Measurements from ENCODE around the gene CBX6. TPM values are rescaled to one million over a fixed set of nuclear protein-coding genes. Genes with fewer than 3 reads are reported as not detected.

The CBX6 gene
- total and polyA plus RNA-seq, 10 of the 15 experiments (the other 5 are each of a cell fraction or from before 2014, with no cell fraction given) = 3.6 to 142 (median 37.4) TPM

- in situ Hi-C loops (cut with MboI) = no loop called here
- H3K27ac ChIP-seq (ENCODE audit: control insufficient read depth, insufficient read depth) = no peak overlapping the region
- ChIA-PET POLR2A (no interaction called here), RAD21 (ENCODE audit: unreplicated experiment) (no interaction called here), SMC1A (ENCODE audit: uncharacterized antibody, unreplicated experiment) (interaction anchor here (1.0 to 1.2 kb wide), 2 partner anchors 17 to 19 kb away, joined by 3 to 4 read pairs; no protein-coding TSS in a partner anchor), CTCF (interaction anchor here (1.2 to 1.7 kb wide), 3 partner anchors 12 to 13 kb away, joined by 3 to 7 read pairs (median 4); no protein-coding TSS in a partner anchor)
- no peak overlapping the region for H3K9ac ChIP-seq (ENCODE audit: control insufficient read depth, insufficient read depth, low read length)
- FAIRE-seq (no peak), ATAC-seq (peak; percentile 15), DNase-seq (ENCODE audit: low read depth, low spot score) (no peak)
- no peaks in the 10 kb centered on the region; the same call in 1 of the 2 replicates for H3K4me1 ChIP-seq (ENCODE audit: control insufficient read depth, insufficient read depth, low read length)
- WGBS (ENCODE audit: insufficient coverage, insufficient replicate concordance, low lambda C conversion rate, missing lambda C conversion rate) = 54% methylated on average over 8 of the region's 8 CpGs
- intact Hi-C loops (cut with micrococcal nuclease; ENCODE audit: unreplicated experiment) = no loop called here
- H3K4me3 ChIP-seq = no peak overlapping the region
- no peak for TF ChIP-seq IRF5 (IDR thresholded peaks at IDR 0.05; ENCODE audit: borderline replicate concordance)
- no peaks in the 10 kb centered on the region for H4K20me1 ChIP-seq (ENCODE audit: control insufficient read depth, insufficient read depth)
- H3K79me2 ChIP-seq (ENCODE audit: control insufficient read depth, insufficient read depth, low read length) = no peaks in the 10 kb centered on the region
- no peak overlapping the region for H3K4me2 ChIP-seq (ENCODE audit: control insufficient read depth, insufficient read depth)
- H3K36me3 ChIP-seq (ENCODE audit: control insufficient read depth in 2 of 2, insufficient read depth in 2 of 2, low read length in 1 of 2) = no peaks in the 10 kb centered on the region
- H3K9me3 ChIP-seq (replicated peaks; ENCODE audit: control insufficient read depth, insufficient read depth, low read length) = no peaks in the 10 kb centered on the region
- BruUV-seq (replicated peaks) = no TSS peak
- no peak overlapping the region for H2AFZ ChIP-seq (ENCODE audit: control insufficient read depth, low read depth, low read length)
- no peaks in the 10 kb centered on the region for H3K27me3 ChIP-seq (replicated peaks in 1 of 2; ENCODE audit: control insufficient read depth in 2 of 2, insufficient read depth in 2 of 2, low read length in 1 of 2)
These were observed 10.2 kb upstream of the CBX6 start for GRCh38 chr22:38881997-38882879.

- in situ Hi-C loops (cut with MboI) (no loop called here), intact Hi-C loops (cut with micrococcal nuclease; ENCODE audit: unreplicated experiment) (no loop called here)
- ATAC-seq = peak; percentile 24; the same call in 2 of the 3 replicates
- Histone ChIP-seq H3K4me1 (ENCODE audit: control insufficient read depth, insufficient read depth, low read length) (no peaks in the 10 kb centered on the region; the same call in 1 of the 2 replicates), H3K36me3 (ENCODE audit: control insufficient read depth in 2 of 2, insufficient read depth in 2 of 2, low read length in 1 of 2) (no peaks in the 10 kb centered on the region), H2AFZ (ENCODE audit: control insufficient read depth, low read depth, low read length) (peak overlapping the region; percentile 3; the same call in 1 of the 2 replicates), H3K4me3 (no peak overlapping the region), H3K9ac (ENCODE audit: control insufficient read depth, insufficient read depth, low read length) (no peak overlapping the region), H4K20me1 (ENCODE audit: control insufficient read depth, insufficient read depth) (no peaks in the 10 kb centered on the region), H3K27ac (ENCODE audit: control insufficient read depth, insufficient read depth) (no peak overlapping the region), H3K9me3 (replicated peaks; ENCODE audit: control insufficient read depth, insufficient read depth, low read length) (no peaks in the 10 kb centered on the region), H3K27me3 (replicated peaks in 1 of 2; ENCODE audit: control insufficient read depth in 2 of 2, insufficient read depth in 2 of 2, low read length in 1 of 2) (no peaks in the 10 kb centered on the region), H3K79me2 (ENCODE audit: control insufficient read depth, insufficient read depth, low read length) (no peaks in the 10 kb centered on the region), H3K4me2 (ENCODE audit: control insufficient read depth, insufficient read depth) (no peak overlapping the region)
- no TSS peak for BruUV-seq (replicated peaks)
- ChIA-PET CTCF (interaction anchor here (0.6 to 1.7 kb wide), 3 partner anchors 11 to 1321 kb away, joined by 3 to 7 read pairs (median 4); no protein-coding TSS in a partner anchor), RAD21 (ENCODE audit: unreplicated experiment) (no interaction called here), POLR2A (interaction anchor here (0.8 kb wide), 1 partner anchor 9 kb away, joined by 3 read pairs; no protein-coding TSS in a partner anchor), SMC1A (ENCODE audit: uncharacterized antibody, unreplicated experiment) (interaction anchor here (1.0 kb wide), 1 partner anchor 17 kb away, joined by 4 read pairs; no protein-coding TSS in a partner anchor)
- no peak for DNase-seq (ENCODE audit: low read depth, low spot score)
- 16% methylated on average over 9 of the region's 9 CpGs for WGBS (ENCODE audit: insufficient coverage, insufficient replicate concordance, low lambda C conversion rate, missing lambda C conversion rate)
- TF ChIP-seq CTCF (IDR thresholded peaks at IDR 0.05 in 2 of 3, conservative IDR thresholded peaks at IDR 0.05 in 1 of 3; ENCODE audit: control insufficient read depth in 2 of 3, extremely low read depth in 1 of 3, insufficient read depth in 1 of 3, low read depth in 3 of 3, low read length in 3 of 3) (0 out of 6 replicates have a peak, but pooled peaks of 1 of the 3 experiments have one; percentile 2), ATF2 (IDR thresholded peaks at IDR 0.05; ENCODE audit: low read length) (no peak)
- no peak for FAIRE-seq
These were observed 9.5 kb upstream of the CBX6 start for GRCh38 chr22:38881464-38881871.
